Uterus (tissue), 2 donors: ENCODE results near the gene PCDHB9.
"Not testable (repeated sequence)": the region's sequence is repeated elsewhere in the genome, so short reads cannot be mapped to it uniquely, and the experiment has no call there.

Experiments
- CTCF ChIP-seq, 4 experiments: fragments of 200-600 bp in 2 of 4; fragments of 450-650 bp in 2 of 4; sonication (generic) in 2 of 4; IDR thresholded peaks; one replicate each; pipeline ENCODE4 v1.5.1; 2016 to 2019; ENCODE audit warnings: antibody characterized with exemption in 4 of 4, mild to moderate bottlenecking in 2 of 4, moderate library complexity in 1 of 4
- POLR2A ChIP-seq, 2 donors: fragments of 450-650 bp; IDR thresholded peaks; one replicate each; pipeline ENCODE4 v1.6.1; 2016; ENCODE audit warnings: antibody characterized with exemption in 2 of 2, mild to moderate bottlenecking in 1 of 2, moderate library complexity in 1 of 2

GRCh38 chr5:141216035-141216434 lies 29.1 kb downstream of the PCDHB9 start:
- TF ChIP-seq CTCF, POLR2A (IDR thresholded peaks at IDR 0.05): not testable (repeated sequence)
